Lower lobe of right lung (tissue), 2 donors: ENCODE results near the gene ARHGEF3. TPM values are rescaled to one million over a fixed set of nuclear protein-coding genes. Genes with fewer than 3 reads are reported as not detected.

Experiments used
- ATAC-seq, 2 donors: fragments of 200-7000 bp; cut with Tn5 transposase; one replicate each; pipeline ENCODE4 v1.9.1; 2020 to 2022; ENCODE audit warnings: mild to moderate bottlenecking in 2 of 2, moderate library complexity in 2 of 2
- DNase-seq: peaks from one replicate; pipeline ENCODE4 v3.0.0-alpha.2; 2020
- H3K27ac ChIP-seq: fragments of 200-600 bp; one replicate; pipeline ENCODE4 v1.8.0; 2022
- H3K27me3 ChIP-seq: fragments of 200-600 bp; one replicate; pipeline ENCODE4 v1.8.0; 2022; ENCODE audit warnings: low read depth
- H3K36me3 ChIP-seq: fragments of 200-600 bp; one replicate; pipeline ENCODE4 v1.8.0; 2022; ENCODE audit warnings: mild to moderate bottlenecking
- H3K4me1 ChIP-seq: fragments of 200-600 bp; one replicate; pipeline ENCODE4 v1.8.0; 2022
- H3K4me3 ChIP-seq: fragments of 200-600 bp; one replicate; pipeline ENCODE4 v1.8.0; 2022; ENCODE audit warnings: mild to moderate bottlenecking
- H3K9me3 ChIP-seq: fragments of 200-600 bp; one replicate; pipeline ENCODE4 v1.8.0; 2022
- intact Hi-C: fragments of 100-400 bp; cut with DNase I; formaldehyde crosslinking; loops from one replicate; pipeline ENCODE4 v1.11.0; 2022
- total RNA-seq: library from RNA; stranded (reverse); fragmentation: NEBNext Ultra II Directional; extraction: Animal tissue kit (Norgen Biotek cat#: 25700); gene quantifications from one replicate; pipeline ENCODE4 v1.2.1, GENCODE V29; 2021
- TF ChIP-seq, protein P1 (sequence below): fragments of 200-600 bp; IDR thresholded peaks from one replicate; pipeline ENCODE4 v1.8.0; 2022; ENCODE audit warnings: antibody characterized with exemption, mild to moderate bottlenecking
- donor health status: DM: no; HTN: yes; CAD: no; lungs with severe emphysema.

ARHGEF3 gene
- total RNA-seq, 1 donor from 2014 or later = 48.0 TPM

DNA sequence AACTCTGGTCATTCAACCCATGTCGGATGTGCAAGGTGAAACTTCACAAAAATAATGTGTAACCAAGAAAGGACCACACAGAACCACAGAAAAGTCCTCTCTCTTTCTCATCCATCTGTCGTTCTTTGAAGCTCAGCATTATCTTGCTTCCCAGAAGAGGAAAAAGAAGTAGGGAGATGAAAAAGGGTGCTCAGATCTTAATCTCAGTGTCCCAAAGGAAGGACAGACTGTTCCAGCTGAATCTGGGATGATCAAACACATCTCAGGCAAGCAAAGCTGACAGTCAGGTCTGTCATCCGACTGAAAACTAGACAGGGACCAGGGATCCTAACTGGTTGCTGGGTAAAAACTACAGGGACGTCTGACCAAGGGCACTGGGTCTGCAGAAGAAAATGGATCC, 16.2 kb downstream of the ARHGEF3 start:
- DNase-seq = no peak
- TF ChIP-seq, protein P1, sequence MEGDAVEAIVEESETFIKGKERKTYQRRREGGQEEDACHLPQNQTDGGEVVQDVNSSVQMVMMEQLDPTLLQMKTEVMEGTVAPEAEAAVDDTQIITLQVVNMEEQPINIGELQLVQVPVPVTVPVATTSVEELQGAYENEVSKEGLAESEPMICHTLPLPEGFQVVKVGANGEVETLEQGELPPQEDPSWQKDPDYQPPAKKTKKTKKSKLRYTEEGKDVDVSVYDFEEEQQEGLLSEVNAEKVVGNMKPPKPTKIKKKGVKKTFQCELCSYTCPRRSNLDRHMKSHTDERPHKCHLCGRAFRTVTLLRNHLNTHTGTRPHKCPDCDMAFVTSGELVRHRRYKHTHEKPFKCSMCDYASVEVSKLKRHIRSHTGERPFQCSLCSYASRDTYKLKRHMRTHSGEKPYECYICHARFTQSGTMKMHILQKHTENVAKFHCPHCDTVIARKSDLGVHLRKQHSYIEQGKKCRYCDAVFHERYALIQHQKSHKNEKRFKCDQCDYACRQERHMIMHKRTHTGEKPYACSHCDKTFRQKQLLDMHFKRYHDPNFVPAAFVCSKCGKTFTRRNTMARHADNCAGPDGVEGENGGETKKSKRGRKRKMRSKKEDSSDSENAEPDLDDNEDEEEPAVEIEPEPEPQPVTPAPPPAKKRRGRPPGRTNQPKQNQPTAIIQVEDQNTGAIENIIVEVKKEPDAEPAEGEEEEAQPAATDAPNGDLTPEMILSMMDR = no peak
- ATAC-seq = no peak
- no peaks in the 10 kb centered on the region for H3K27me3 ChIP-seq
- no peaks in the 10 kb centered on the region for H3K36me3 ChIP-seq
- H3K27ac ChIP-seq = peak overlapping the region; percentile 82
- H3K4me3 ChIP-seq = no peak overlapping the region
- intact Hi-C loops = no loop called here
- H3K4me1 ChIP-seq = peaks cover 100% of the 10 kb centered on the region
- no peaks in the 10 kb centered on the region for H3K9me3 ChIP-seq

DNA sequence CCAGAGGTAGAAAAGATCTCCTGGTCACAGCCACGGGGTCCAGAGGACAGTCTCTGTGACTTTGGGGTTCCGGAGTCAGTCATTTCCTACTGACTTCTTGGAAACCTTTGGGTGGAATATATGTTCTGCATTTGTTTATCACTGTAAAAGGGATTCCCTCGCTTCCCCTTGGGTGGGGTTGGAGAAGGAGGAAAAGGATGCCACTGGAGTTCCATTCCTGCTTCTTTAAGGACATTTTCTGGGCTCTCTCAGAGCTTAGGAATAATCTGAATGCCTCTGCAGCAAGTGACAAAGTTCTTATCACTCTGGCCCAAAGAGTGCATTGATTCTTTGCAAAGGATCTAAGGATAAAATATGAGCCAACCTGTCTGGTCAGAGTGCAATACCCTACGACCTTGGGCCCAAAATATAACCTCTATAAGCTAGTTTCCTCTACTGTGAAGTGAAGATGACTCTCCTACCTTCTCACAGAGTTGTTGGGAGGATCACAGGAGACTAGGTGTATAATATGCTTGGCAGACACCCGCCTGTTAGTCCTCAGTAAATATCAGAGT, 17.2 kb downstream of the ARHGEF3 start:
- H3K4me3 ChIP-seq = no peak overlapping the region
- ATAC-seq (no peak), DNase-seq (no peak)
- H3K27ac ChIP-seq = peak overlapping the region; percentile 82
- TF ChIP-seq, protein P1 = no peak
- peaks cover 96% of the 10 kb centered on the region for H3K4me1 ChIP-seq
- no peaks in the 10 kb centered on the region for H3K9me3 ChIP-seq
- no peaks in the 10 kb centered on the region for H3K36me3 ChIP-seq
- intact Hi-C loops = no loop called here
- no peaks in the 10 kb centered on the region for H3K27me3 ChIP-seq

DNA sequence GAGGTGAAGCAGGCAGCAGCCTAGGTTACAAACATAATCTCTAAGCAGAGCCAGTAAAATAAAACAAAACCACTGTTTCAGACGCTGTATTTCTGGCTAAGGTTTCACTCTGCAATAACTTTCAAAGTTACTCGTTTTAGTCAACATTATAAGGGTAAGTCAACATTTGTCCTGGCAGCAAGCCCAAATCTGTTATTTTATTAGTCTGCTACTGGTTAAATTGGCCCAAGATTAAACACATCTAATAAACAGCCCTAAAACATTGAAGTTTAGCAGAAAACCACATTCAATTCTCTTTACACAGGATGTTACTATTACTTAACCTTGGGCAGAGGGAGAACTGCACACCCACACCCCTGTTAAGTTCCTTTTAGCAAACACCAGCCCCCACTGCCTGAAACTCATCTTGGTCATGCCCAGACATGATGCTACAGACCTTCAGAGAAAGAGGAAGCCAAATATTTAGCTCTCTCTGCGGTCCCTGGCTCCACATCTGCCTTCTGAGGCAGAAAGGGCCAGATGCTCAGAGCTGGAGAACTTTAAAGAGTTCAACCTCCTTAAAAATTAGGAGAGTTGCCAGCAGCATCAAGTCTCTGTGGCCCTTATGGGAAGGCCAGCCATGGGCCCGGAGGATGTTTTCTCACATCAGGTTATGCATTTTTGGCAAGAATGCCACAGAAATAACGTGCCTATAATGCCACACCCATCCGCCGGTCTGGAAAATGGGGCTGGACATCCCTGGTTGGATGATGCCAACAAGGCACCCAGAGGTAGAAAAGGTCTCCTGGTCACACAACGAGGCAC, 17.9 kb downstream of the ARHGEF3 start:
- peak; percentile 72 for DNase-seq
- Histone ChIP-seq H3K9me3 (no peaks in the 10 kb centered on the region), H3K36me3 (no peaks in the 10 kb centered on the region), H3K4me3 (no peak overlapping the region), H3K27ac (peak overlapping the region; percentile 82), H3K27me3 (no peaks in the 10 kb centered on the region), H3K4me1 (peaks cover 92% of the 10 kb centered on the region)
- TF ChIP-seq, protein P1 = no peak
- peak; percentile 86 to 92 for ATAC-seq
- intact Hi-C loops = no loop called here

DNA sequence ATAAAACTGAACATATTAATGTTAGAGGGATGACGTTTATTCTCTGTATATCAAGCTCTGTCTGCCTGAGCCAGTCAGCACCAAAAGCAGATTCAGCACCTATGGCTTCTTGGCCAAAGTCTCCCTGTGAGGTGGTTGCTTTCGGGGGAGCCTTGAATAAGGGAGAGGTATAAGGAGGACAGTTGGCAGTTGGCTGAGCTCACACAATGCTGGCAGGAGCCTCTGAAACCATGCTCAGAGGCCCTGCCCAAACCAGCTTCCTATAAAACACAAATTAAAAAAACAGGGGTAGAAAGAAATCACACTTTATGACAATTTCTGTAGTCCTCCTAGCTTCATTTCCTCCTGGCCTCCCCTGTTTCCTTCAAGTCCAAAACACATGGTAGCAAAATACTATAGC, 18.8 kb downstream of the ARHGEF3 start:
- Histone ChIP-seq H3K4me1 (peaks cover 92% of the 10 kb centered on the region), H3K4me3 (no peak overlapping the region), H3K27ac (peak overlapping the region; percentile 82), H3K9me3 (no peaks in the 10 kb centered on the region), H3K36me3 (no peaks in the 10 kb centered on the region), H3K27me3 (no peaks in the 10 kb centered on the region)
- DNase-seq = no peak
- TF ChIP-seq, protein P1 = no peak
- ATAC-seq = no peak
- intact Hi-C loops = no loop called here

DNA sequence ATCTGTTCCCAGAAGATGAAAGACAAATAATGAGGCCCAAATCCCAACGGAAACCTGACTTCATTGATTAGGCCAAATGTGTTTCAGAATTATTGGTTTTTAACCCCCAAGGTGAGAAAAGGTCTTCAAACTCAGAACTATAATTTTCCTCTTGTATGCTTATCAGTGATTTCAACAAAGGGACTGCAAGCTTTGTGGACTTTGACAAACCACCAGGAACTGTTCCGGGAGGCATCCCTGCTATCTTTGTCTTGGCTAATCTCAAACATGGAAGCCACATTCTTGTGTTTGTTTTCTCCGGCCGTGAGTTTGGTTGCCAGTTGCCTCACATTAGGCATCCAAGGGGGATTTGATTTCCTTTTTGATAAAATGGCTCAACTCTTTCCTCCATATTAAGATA, 19.5 kb downstream of the ARHGEF3 start:
- H3K4me1 ChIP-seq = peaks cover 92% of the 10 kb centered on the region

More for the DNA sequence above, 19.5 kb downstream of the ARHGEF3 start:
- DNase-seq (no peak), ATAC-seq (no peak)
- Histone ChIP-seq H3K9me3 (no peaks in the 10 kb centered on the region), H3K4me3 (no peak overlapping the region), H3K36me3 (no peaks in the 10 kb centered on the region), H3K27me3 (no peaks in the 10 kb centered on the region), H3K27ac (peak overlapping the region; percentile 82)
- TF ChIP-seq, protein P1 = no peak
- intact Hi-C loops = no loop called here
